HepG2 (cell line): ENCODE measurements around the gene MTSS2. TPM values are rescaled to one million over a fixed set of nuclear protein-coding genes. Genes with fewer than 3 reads are reported as not detected.

Source experiments
- ELF3 ChIP-seq: IDR thresholded peaks from 2 replicates; pipeline ENCODE4 v1.6.1; 2016; ENCODE audit warnings: missing genetic modification reagents, missing compliant biosample characterization
- FOXJ3 ChIP-seq: sonication (generic); formaldehyde crosslinking; IDR thresholded peaks from 2 replicates; pipeline ENCODE4 v1.4.0; 2020; ENCODE audit warnings: missing genetic modification reagents, mild to moderate bottlenecking, borderline replicate concordance
- KDM6A ChIP-seq: IDR thresholded peaks from 2 replicates; pipeline ENCODE4 v1.6.1; 2016; ENCODE audit warnings: low read depth
- KLF12 ChIP-seq: sonication (generic); formaldehyde crosslinking; IDR thresholded peaks from 2 replicates; pipeline ENCODE4 v1.4.0; 2020; ENCODE audit warnings: missing genetic modification reagents, borderline replicate concordance
- MXI1 ChIP-seq: IDR thresholded peaks from 3 replicates; pipeline ENCODE4 v1.6.1; 2012; ENCODE audit warnings: low read depth, low read length, inconsistent platforms, borderline replicate concordance
- NR2C2 ChIP-seq: sonication (generic); formaldehyde crosslinking; IDR thresholded peaks from 2 replicates; pipeline ENCODE4 v1.4.0; 2020; ENCODE audit warnings: missing genetic modification reagents, mild to moderate bottlenecking, moderate library complexity, borderline replicate concordance
- NR2F2 ChIP-seq: IDR thresholded peaks from 2 replicates; pipeline ENCODE4 v1.6.1; 2012; ENCODE audit warnings: low read depth, inconsistent platforms, borderline replicate concordance
- NR2F6 ChIP-seq, 2 experiments: IDR thresholded peaks; 2 replicates each; pipeline ENCODE4 v1.6.1; 2016; ENCODE audit warnings: antibody characterized with exemption in 1 of 2, mild to moderate bottlenecking in 1 of 2
- TGIF2 ChIP-seq: IDR thresholded peaks from 2 replicates; pipeline ENCODE4 v1.6.1; 2016; ENCODE audit warnings: control low read depth, missing compliant biosample characterization
- TRIM24 ChIP-seq: sonication (generic); formaldehyde crosslinking; IDR thresholded peaks from 2 replicates; pipeline ENCODE4 v1.8.0; 2022; ENCODE audit warnings: mild to moderate bottlenecking, missing genetic modification reagents
- YEATS4 ChIP-seq: sonication (generic); formaldehyde crosslinking; IDR thresholded peaks from 2 replicates; pipeline ENCODE4 v1.4.0; 2020; ENCODE audit warnings: missing genetic modification reagents, borderline replicate concordance
- ZKSCAN1 ChIP-seq: fragments of 150-350 bp; IDR thresholded peaks from 2 replicates; pipeline ENCODE4 v1.6.1; 2014; ENCODE audit warnings: low read length
- ZNF441 ChIP-seq: sonication (generic); formaldehyde crosslinking; IDR thresholded peaks from 2 replicates; pipeline ENCODE4 v1.7.0; 2021; ENCODE audit warnings: missing genetic modification reagents, borderline replicate concordance
- ZNF543 ChIP-seq: sonication (generic); formaldehyde crosslinking; IDR thresholded peaks from 2 replicates; pipeline ENCODE4 v1.4.0; 2020; ENCODE audit warnings: mild to moderate bottlenecking, missing genetic modification reagents
- ZNF615 ChIP-seq: sonication (generic); formaldehyde crosslinking; IDR thresholded peaks from 2 replicates; pipeline ENCODE4 v1.5.0; 2020; ENCODE audit warnings: mild to moderate bottlenecking, missing genetic modification reagents, borderline replicate concordance
- ZNF629 ChIP-seq: sonication (generic); formaldehyde crosslinking; conservative IDR thresholded peaks from 2 replicates; pipeline ENCODE4 v1.5.0; 2020; ENCODE audit warnings: missing genetic modification reagents
- ZNF7 ChIP-seq: IDR thresholded peaks from 2 replicates; pipeline ENCODE4 v1.6.1; 2016; ENCODE audit warnings: missing biosample characterization, missing genetic modification reagents
- ZNF772 ChIP-seq: sonication (generic); formaldehyde crosslinking; IDR thresholded peaks from 2 replicates; pipeline ENCODE4 v1.5.0; 2020; ENCODE audit warnings: mild to moderate bottlenecking, missing genetic modification reagents
- ZNF792 ChIP-seq: IDR thresholded peaks from 2 replicates; pipeline ENCODE4 v1.6.1; 2016
- ZNF883 ChIP-seq: sonication (generic); formaldehyde crosslinking; IDR thresholded peaks from 2 replicates; pipeline ENCODE4 v1.5.1; 2020; ENCODE audit warnings: mild to moderate bottlenecking, missing genetic modification reagents; ENCODE audit errors: not compliant biosample characterization
- polyA plus RNA-seq, 8 experiments: library from polyadenylated mRNA; depleted of rRNA in 3 of 8; stranded (reverse) in 7 of 8; unstranded in 1 of 8; fragments of >200 nt; fragmentation: Illumina TruSeq in 4 of 8; extraction: Trizol in 4 of 8; gene quantifications; 2 replicates each; pipeline versions ENCODE4 v1.2.1 to v1.2.3, GENCODE V29; 2011 to 2016; ENCODE audit warnings: low read depth in 4 of 8, missing spikeins in 1 of 8, mixed read lengths in 1 of 8; ENCODE audit not compliant: insufficient read depth in 1 of 8
- total RNA-seq, 5 experiments: library from RNA; depleted of rRNA; stranded (reverse); fragments of >200 nt; fragmentation: Illumina TruSeq; extraction: Trizol; gene quantifications; 2 replicates each; pipeline ENCODE4 v1.2.3, GENCODE V29; 2016; ENCODE audit warnings: low read depth in 1 of 5
- TF ChIP-seq, protein P1 (sequence below): sonication (generic); formaldehyde crosslinking; IDR thresholded peaks from 2 replicates; pipeline ENCODE4 v1.4.0; 2020; ENCODE audit warnings: missing genetic modification reagents
- TF ChIP-seq, protein P2 (sequence below): sonication (generic); formaldehyde crosslinking; IDR thresholded peaks from 2 replicates; pipeline ENCODE4 v1.4.0; 2020; ENCODE audit warnings: mild to moderate bottlenecking, missing genetic modification reagents
- TF ChIP-seq, protein P3 (sequence below): sonication (generic); formaldehyde crosslinking; IDR thresholded peaks from 2 replicates; pipeline ENCODE4 v1.8.1; 2023; ENCODE audit warnings: mild to moderate bottlenecking, missing genetic modification reagents, borderline replicate concordance
- TF ChIP-seq, protein P4 (sequence below): sonication (generic); formaldehyde crosslinking; IDR thresholded peaks from 2 replicates; pipeline ENCODE4 v1.8.1; 2023; ENCODE audit warnings: missing genetic modification reagents, mild to moderate bottlenecking, borderline replicate concordance

MTSS2 gene
- total and polyA plus RNA-seq, 2 of the 13 experiments (the other 11 are each of a cell fraction or from before 2014, with no cell fraction given), result 132 to 242 TPM

DNA sequence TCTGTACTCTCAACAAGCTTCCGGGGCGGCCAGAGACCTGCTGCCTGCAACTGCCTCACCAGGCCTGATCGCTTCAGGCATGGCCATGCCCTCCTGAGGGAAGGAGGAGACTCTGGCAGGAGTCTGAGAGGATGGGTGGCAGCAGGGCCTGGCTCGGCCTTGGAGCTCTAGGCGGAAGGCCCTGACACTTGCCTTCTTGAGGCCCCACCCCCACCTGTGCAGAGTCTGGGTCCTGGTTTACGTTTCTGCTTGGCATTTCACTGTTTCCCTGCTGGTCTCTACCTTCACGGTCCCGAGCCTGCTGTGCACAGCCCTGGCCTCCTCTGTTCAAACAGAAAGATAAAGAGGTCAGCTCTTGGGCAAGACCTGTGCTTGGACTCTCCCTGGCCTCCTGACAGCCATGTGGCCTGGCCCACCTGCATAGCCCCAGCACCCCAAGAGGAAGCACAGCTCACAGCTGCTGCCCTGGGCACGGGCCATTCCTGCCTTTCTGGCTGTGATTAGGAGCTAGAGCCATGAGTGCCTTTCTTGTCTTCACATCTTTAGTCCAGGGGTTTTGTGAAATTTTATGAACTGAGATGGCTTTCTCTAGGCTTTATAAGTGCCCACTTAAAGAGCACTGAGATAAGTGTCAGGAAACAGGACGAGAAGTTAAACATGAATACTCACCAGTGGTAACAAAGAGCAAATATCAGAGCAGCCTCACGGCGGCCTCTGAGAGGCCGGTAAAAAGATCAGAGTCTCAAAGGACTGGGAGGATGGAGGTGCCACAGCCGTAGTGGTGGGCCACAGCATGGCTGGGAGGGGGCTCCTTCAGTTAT is 25.6 kb upstream of the MTSS2 start (continued):
- TF ChIP-seq, protein P1, sequence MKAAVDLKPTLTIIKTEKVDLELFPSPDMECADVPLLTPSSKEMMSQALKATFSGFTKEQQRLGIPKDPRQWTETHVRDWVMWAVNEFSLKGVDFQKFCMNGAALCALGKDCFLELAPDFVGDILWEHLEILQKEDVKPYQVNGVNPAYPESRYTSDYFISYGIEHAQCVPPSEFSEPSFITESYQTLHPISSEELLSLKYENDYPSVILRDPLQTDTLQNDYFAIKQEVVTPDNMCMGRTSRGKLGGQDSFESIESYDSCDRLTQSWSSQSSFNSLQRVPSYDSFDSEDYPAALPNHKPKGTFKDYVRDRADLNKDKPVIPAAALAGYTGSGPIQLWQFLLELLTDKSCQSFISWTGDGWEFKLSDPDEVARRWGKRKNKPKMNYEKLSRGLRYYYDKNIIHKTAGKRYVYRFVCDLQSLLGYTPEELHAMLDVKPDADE (CRISPR knock-in tag), result no peak
- TF ChIP-seq ZNF615 (CRISPR knock-in tag), result no peak
- peak; percentile 76 for TF ChIP-seq ZNF772
- TF ChIP-seq FOXJ3 (CRISPR knock-in tag), result peak; percentile 76; the same call in 1 of the 2 replicates
- TF ChIP-seq ELF3 (CRISPR knock-in tag), result peak; percentile 59; the same call in 1 of the 2 replicates
- TF ChIP-seq TRIM24 (CRISPR knock-in tag), result no peak
- TF ChIP-seq NR2F2, result peak; percentile 61; the same call in 1 of the 2 replicates
- no peak for TF ChIP-seq ZNF883 (CRISPR knock-in tag)
- peak; percentile 26; the same call in 1 of the 2 replicates for TF ChIP-seq ZNF441 (CRISPR knock-in tag)
- TF ChIP-seq, protein P2, sequence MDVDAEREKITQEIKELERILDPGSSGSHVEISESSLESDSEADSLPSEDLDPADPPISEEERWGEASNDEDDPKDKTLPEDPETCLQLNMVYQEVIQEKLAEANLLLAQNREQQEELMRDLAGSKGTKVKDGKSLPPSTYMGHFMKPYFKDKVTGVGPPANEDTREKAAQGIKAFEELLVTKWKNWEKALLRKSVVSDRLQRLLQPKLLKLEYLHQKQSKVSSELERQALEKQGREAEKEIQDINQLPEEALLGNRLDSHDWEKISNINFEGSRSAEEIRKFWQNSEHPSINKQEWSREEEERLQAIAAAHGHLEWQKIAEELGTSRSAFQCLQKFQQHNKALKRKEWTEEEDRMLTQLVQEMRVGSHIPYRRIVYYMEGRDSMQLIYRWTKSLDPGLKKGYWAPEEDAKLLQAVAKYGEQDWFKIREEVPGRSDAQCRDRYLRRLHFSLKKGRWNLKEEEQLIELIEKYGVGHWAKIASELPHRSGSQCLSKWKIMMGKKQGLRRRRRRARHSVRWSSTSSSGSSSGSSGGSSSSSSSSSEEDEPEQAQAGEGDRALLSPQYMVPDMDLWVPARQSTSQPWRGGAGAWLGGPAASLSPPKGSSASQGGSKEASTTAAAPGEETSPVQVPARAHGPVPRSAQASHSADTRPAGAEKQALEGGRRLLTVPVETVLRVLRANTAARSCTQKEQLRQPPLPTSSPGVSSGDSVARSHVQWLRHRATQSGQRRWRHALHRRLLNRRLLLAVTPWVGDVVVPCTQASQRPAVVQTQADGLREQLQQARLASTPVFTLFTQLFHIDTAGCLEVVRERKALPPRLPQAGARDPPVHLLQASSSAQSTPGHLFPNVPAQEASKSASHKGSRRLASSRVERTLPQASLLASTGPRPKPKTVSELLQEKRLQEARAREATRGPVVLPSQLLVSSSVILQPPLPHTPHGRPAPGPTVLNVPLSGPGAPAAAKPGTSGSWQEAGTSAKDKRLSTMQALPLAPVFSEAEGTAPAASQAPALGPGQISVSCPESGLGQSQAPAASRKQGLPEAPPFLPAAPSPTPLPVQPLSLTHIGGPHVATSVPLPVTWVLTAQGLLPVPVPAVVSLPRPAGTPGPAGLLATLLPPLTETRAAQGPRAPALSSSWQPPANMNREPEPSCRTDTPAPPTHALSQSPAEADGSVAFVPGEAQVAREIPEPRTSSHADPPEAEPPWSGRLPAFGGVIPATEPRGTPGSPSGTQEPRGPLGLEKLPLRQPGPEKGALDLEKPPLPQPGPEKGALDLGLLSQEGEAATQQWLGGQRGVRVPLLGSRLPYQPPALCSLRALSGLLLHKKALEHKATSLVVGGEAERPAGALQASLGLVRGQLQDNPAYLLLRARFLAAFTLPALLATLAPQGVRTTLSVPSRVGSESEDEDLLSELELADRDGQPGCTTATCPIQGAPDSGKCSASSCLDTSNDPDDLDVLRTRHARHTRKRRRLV (CRISPR knock-in tag), result no peak
- peak; percentile 29; the same call in 1 of the 2 replicates for TF ChIP-seq KLF12 (CRISPR knock-in tag)
- TF ChIP-seq NR2C2, result peak; percentile 82
- TF ChIP-seq ZNF792, result peak; percentile 66; the same call in 1 of the 2 replicates
- no peak; the same call in 1 of the 2 replicates for TF ChIP-seq KDM6A (CRISPR knock-in tag)
- TF ChIP-seq, protein P3, sequence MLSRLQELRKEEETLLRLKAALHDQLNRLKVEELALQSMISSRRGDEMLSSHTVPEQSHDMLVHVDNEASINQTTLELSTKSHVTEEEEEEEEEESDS (CRISPR knock-in tag), result no peak
- TF ChIP-seq TGIF2 (CRISPR knock-in tag), result peak; percentile 100
- peak; percentile 91 for TF ChIP-seq YEATS4 (CRISPR knock-in tag)
- TF ChIP-seq NR2F6 (IDR thresholded peaks at IDR 0.05), result peak; percentile 87
- peak; percentile 91 for TF ChIP-seq NR2F6 (CRISPR knock-in tag; IDR thresholded peaks at IDR 0.05)
- peak; percentile 79; the same call in 1 of the 3 replicates for TF ChIP-seq MXI1
- TF ChIP-seq, protein P4, sequence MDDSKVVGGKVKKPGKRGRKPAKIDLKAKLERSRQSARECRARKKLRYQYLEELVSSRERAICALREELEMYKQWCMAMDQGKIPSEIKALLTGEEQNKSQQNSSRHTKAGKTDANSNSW (CRISPR knock-in tag), result no peak
- TF ChIP-seq ZNF7 (CRISPR knock-in tag), result no peak
- peak; percentile 52; the same call in 1 of the 2 replicates for TF ChIP-seq ZNF629 (CRISPR knock-in tag)
- TF ChIP-seq ZKSCAN1, result no peak
- peak; percentile 61; the same call in 1 of the 2 replicates for TF ChIP-seq ZNF543 (CRISPR knock-in tag)
